Muscle of leg (tissue), 11 donors: ENCODE measurements around the gene SPATC1L. TPM values are rescaled to one million over a fixed set of nuclear protein-coding genes. Genes with fewer than 3 reads are reported as not detected.

Experiments
- DNase-seq: peaks from one replicate; pipeline ENCODE4 v3.0.0; 2013
- H3K27ac ChIP-seq: one replicate; pipeline ENCODE4 v1.5.1; 2013; ENCODE audit warnings: mild to moderate bottlenecking, low read length, control low read depth
- H3K27me3 ChIP-seq: one replicate; pipeline ENCODE4 v1.6.1; 2013; ENCODE audit warnings: low read length; ENCODE audit not compliant: control insufficient read depth, insufficient read depth
- H3K36me3 ChIP-seq: one replicate; pipeline ENCODE4 v1.6.1; 2013; ENCODE audit warnings: low read length; ENCODE audit not compliant: control insufficient read depth, insufficient read depth
- H3K4me1 ChIP-seq: one replicate; pipeline ENCODE4 v1.6.1; 2013; ENCODE audit warnings: low read length; ENCODE audit not compliant: control insufficient read depth, insufficient read depth
- H3K4me3 ChIP-seq: one replicate; pipeline ENCODE4 v1.5.1; 2013; ENCODE audit warnings: low read length, control low read depth
- H3K9me3 ChIP-seq: replicated peaks from 2 replicates; pipeline ENCODE4 v1.6.1; 2013; ENCODE audit warnings: low read depth, low read length; ENCODE audit not compliant: control insufficient read depth
- WGBS: methylation state at CpG from one replicate; pipeline ENCODE4 v1.1.5; 2013; ENCODE audit warnings: missing lambda C conversion rate; ENCODE audit not compliant: insufficient coverage; 5-methylcytosine and 5-hydroxymethylcytosine counted together
- polyA plus RNA-seq, 8 donors: library from polyadenylated mRNA; unstranded; fragments of 120-200 nt; gene quantifications; one replicate each; pipeline versions ENCODE4 v1.2.1 to v1.2.3, GENCODE V29; 2013; ENCODE audit warnings: inconsistent platforms in 1 of 8, low replicate concordance in 1 of 8; ENCODE audit not compliant: insufficient read length in 8 of 8, insufficient read depth in 1 of 8
- total RNA-seq: library from RNA; stranded (reverse); fragments of 120-200 nt; gene quantifications from one replicate; pipeline ENCODE4 v1.2.4, GENCODE V29; 2013

SPATC1L gene
- total and polyA plus RNA-seq, 9 donors: 5.7 to 17.2 (median 10.8) TPM

- H3K27me3 ChIP-seq: no peaks in the 10 kb centered on the region
- no peaks in the 10 kb centered on the region for H3K4me1 ChIP-seq
- no peak overlapping the region for H3K27ac ChIP-seq
- 87% methylated on average over 13 of the region's 20 CpGs for whole genome bisulfite sequencing
- DNase-seq: no peak
- no peaks in the 10 kb centered on the region for H3K9me3 ChIP-seq
- H3K36me3 ChIP-seq: peaks cover 69% of the 10 kb centered on the region
- H3K4me3 ChIP-seq: no peak overlapping the region
Measured at GRCh38 chr21:46215436-46216131, 31.3 kb upstream of the SPATC1L start.

GRCh38 chr21:46214478-46215340 lies 30.4 kb upstream of the SPATC1L start:
- Histone ChIP-seq H3K36me3 (peaks cover 66% of the 10 kb centered on the region), H3K27ac (no peak overlapping the region), H3K4me1 (no peaks in the 10 kb centered on the region), H3K9me3 (no peaks in the 10 kb centered on the region), H3K4me3 (no peak overlapping the region), H3K27me3 (no peaks in the 10 kb centered on the region)
- 87% methylated on average over 22 of the region's 27 CpGs for WGBS
- no peak for DNase-seq

- DNase-seq: no peak
- peaks cover 1% of the 10 kb centered on the region for H3K4me1 ChIP-seq
- WGBS: 81% methylated on average over 14 of the region's 15 CpGs
- H3K27me3 ChIP-seq: no peaks in the 10 kb centered on the region
- H3K27ac ChIP-seq: no peak overlapping the region
- peaks cover 71% of the 10 kb centered on the region for H3K36me3 ChIP-seq
- H3K9me3 ChIP-seq: no peaks in the 10 kb centered on the region
- no peak overlapping the region for H3K4me3 ChIP-seq
Measured at GRCh38 chr21:46213620-46214286, 29.5 kb upstream of the SPATC1L start.

- no peak overlapping the region for H3K4me3 ChIP-seq
- no peaks in the 10 kb centered on the region for H3K9me3 ChIP-seq
- H3K4me1 ChIP-seq: peaks cover 4% of the 10 kb centered on the region
- WGBS: 86% methylated on average over 17 of the region's 18 CpGs
- DNase-seq: no peak
- H3K27ac ChIP-seq: no peak overlapping the region
- H3K36me3 ChIP-seq: peaks cover 78% of the 10 kb centered on the region
- no peaks in the 10 kb centered on the region for H3K27me3 ChIP-seq
Measured at GRCh38 chr21:46212721-46213484, 28.6 kb upstream of the SPATC1L start.

- Histone ChIP-seq H3K36me3 (peaks cover 76% of the 10 kb centered on the region), H3K4me3 (no peak overlapping the region), H3K27me3 (no peaks in the 10 kb centered on the region), H3K27ac (no peak overlapping the region), H3K9me3 (no peaks in the 10 kb centered on the region), H3K4me1 (peaks cover 4% of the 10 kb centered on the region)
- DNase-seq: no peak
- WGBS: 85% methylated on average over 15 of the region's 23 CpGs
Measured at GRCh38 chr21:46211786-46212720, 27.8 kb upstream of the SPATC1L start.

GRCh38 chr21:46211376-46211775 lies 27.1 kb upstream of the SPATC1L start:
- Histone ChIP-seq H3K9me3 (no peaks in the 10 kb centered on the region), H3K36me3 (peaks cover 80% of the 10 kb centered on the region), H3K27ac (no peak overlapping the region), H3K27me3 (no peaks in the 10 kb centered on the region), H3K4me1 (peaks cover 4% of the 10 kb centered on the region), H3K4me3 (no peak overlapping the region)
- no peak for DNase-seq
- 88% methylated on average over 5 of the region's 7 CpGs for WGBS

GRCh38 chr21:46210378-46211136 lies 26.3 kb upstream of the SPATC1L start:
- WGBS: 77% methylated on average over 15 of the region's 16 CpGs
- no peak for DNase-seq

GRCh38 chr21:46208761-46209721 lies 24.8 kb upstream of the SPATC1L start:
- 92% methylated on average over 21 of the region's 23 CpGs for WGBS
- no peak for DNase-seq
- Histone ChIP-seq H3K27me3 (no peaks in the 10 kb centered on the region), H3K4me1 (peaks cover 4% of the 10 kb centered on the region), H3K4me3 (no peak overlapping the region), H3K9me3 (no peaks in the 10 kb centered on the region), H3K36me3 (peaks cover 78% of the 10 kb centered on the region), H3K27ac (no peak overlapping the region)

More at GRCh38 chr21:46210378-46211136, 26.3 kb upstream of the SPATC1L start:
- Histone ChIP-seq H3K36me3 (peaks cover 80% of the 10 kb centered on the region), H3K27me3 (no peaks in the 10 kb centered on the region), H3K9me3 (no peaks in the 10 kb centered on the region), H3K4me3 (no peak overlapping the region), H3K27ac (no peak overlapping the region), H3K4me1 (peaks cover 4% of the 10 kb centered on the region)
